Measurements from ENCODE around the gene ROR1.

Gene ROR1

DNA sequence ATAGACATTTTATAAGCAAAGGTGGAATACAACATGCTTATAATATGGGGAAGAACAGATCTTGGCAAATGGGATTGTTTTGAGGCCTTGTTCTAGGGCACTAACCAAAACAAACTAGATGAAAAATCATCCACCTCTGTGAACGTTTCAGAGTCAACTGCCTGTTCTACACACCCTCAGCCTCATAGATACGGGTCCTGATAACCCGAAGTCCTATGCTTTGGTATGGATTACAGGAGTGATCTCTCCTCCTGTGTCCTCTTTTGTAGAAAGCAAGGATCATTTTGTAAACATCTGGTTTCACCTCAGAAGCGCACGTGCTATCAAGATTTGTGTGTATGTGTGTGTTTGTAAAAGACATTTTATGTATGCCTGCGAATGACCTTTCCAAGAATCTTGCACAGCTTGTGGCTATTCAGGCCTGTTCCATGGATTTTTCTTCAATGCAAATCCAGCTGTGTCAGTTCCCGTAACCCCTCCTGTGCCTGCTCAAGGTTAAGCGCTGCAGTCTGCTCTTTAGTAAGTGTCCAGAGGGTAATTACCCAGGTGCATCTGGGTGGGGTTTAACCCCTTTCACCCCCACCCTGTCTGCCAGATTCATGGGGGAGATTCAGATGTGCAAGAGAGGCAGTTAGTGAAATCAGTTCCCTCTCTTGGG is 132.4 kb downstream of the ROR1 start:
- no peak for FAIRE-seq
- DNase-seq (ENCODE audit: low spot score) = no peak

DNA sequence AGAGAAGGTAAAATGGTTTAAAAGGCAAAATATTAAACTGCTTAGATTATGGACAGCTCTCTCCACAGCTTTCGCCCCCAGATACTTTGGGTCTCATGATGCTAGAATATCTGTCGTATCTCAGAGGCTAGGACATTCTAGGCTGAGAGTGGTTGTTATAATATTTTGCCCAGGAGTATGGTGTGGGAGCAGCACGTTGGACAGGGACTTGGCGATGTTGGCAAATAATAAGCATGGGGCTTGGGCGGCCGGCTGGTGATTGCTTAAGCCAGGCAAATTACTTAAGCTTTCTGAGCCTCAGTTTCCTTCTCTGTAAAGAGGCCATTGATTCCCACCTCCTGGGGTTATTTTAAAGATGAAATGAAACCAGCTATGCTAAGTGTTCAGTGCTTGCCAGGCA is 133.2 kb downstream of the ROR1 start:
- DNase-seq (ENCODE audit: low spot score) (no peak), FAIRE-seq (no peak)

DNA sequence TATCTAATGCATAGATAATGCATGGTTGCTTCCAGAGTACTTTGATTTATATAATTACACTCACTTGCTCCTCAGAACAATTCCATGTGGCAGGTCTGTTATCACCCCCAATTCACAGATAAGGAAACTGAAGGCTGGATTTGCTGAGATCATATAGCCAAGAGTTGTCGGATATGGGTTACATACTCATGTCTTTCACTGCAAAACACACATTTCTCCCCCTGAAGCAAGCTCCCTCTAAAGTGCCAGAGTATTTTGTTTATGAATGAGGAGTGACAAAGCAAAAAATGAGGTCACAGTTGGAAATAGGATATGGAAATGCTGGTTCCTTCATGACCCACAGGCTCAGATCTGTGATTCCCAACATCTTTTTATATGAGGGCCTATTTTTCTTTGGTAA is 134.2 kb downstream of the ROR1 start:
- FAIRE-seq (no peak), DNase-seq (ENCODE audit: low spot score) (no peak)

- DNase-seq (ENCODE audit: low spot score) = no peak
Observed at GRCh38 chr1:63909526-63909925, 135.7 kb downstream of the ROR1 start.

DNA sequence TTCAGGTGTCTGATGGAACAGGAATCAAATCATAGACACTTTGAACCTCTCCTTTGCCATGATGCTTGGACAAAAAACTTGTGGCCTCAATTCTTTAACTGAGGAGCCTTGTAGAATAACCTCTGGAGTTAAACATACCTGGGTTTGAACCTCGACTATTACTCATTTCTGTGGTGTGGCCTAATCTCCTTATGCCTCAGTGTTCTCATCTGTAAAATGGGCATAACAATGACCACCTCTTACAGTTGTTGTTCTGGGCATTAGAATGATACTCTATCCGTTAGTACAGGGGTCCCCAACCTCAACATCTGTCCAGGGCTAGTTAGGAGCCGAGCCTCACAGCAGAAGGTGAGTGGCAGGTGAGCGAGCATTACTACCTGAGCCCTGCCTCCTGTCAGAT is 137.2 kb downstream of the ROR1 start:
- FAIRE-seq (no peak), DNase-seq (ENCODE audit: low spot score) (no peak)

More at GRCh38 chr1:63909526-63909925, 135.7 kb downstream of the ROR1 start:
- FAIRE-seq = no peak

DNA sequence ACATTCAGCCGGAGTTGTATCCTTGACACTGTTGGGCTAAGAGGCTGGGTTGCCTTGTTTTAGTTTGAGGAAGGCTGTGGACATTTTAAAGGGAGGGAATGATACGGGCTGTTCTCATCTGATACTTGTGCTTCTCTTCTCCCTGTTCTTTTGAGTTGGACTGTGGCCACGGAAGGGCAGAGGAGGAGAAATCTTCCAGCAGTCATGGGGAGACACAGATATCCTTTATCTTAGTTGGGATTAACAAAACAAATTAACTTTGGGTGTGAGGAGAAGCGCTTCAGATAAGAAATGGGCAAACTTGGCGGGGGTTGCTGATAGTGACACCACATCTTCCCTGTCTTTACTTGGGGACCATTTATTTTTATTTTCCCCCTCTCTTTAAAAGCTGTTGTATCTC is 138.8 kb downstream of the ROR1 start:
- FAIRE-seq (no peak), DNase-seq (ENCODE audit: low spot score) (no peak)

DNA sequence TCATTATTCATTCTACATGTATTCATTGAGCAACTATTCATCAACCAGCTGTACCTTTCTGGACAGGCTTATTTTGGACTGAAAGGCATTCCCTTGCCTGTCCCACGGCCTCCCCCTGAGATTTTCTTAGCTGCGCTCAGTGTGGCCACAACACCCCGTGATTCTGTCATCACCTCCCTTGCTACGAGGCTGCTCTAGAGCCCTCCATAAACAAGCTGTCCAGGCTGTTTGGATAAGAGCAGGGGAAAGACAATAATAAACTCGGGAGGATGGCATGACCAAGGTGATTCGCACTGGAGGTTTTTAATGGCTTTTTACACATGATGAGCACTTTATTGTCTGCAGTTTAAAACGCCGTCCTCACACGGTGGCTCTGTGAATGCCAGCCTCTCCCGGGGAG is 139.7 kb downstream of the ROR1 start:
- no peak for DNase-seq (ENCODE audit: low spot score)
- no peak for FAIRE-seq

DNA sequence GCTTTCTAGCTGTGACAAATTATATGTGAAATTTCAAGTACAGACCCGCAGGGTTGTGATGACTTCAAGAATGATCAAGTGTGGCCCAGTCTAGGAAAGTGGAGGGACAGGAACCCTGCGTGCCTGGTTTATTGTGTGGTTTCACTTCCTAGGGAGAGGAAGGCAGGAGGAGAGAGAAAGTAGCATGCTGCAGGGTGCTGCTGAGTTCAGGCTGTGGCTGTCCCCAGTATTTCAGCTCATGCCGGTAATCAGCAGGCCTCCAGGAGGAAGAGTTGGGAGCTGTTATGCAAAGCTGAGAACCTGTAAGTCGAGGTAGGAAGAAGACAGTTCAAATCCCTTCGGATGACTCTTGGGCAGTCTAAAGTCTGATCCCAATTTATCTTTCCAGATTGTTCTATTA is 140.4 kb downstream of the ROR1 start:
- DNase-seq (ENCODE audit: low spot score) (no peak), FAIRE-seq (no peak)

DNA sequence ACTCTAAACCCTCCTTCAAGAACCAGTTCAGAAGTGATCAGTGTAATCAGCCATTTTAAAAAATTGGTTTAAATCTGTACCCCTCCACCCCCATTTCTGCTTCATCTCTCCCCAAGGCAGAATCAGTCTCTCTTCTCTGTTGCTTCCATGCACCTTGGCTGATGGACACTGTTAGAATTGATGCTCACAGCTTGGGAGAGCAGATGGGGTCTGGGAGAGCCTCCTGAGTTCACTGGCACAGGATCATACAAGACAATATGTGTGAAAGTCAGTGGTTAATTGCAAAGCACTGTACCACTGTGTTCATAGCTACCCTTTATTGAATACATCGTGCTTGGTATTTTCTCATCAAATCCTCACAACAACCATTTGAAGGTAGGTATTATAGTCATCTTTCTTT is 140.9 kb downstream of the ROR1 start:
- FAIRE-seq = peak; percentile 13
- no peak for DNase-seq (ENCODE audit: low spot score)

GRCh38 chr1:63915121-63915520 is 141.3 kb downstream of the ROR1 start:
- FAIRE-seq (no peak), DNase-seq (ENCODE audit: low spot score) (no peak)

DNA sequence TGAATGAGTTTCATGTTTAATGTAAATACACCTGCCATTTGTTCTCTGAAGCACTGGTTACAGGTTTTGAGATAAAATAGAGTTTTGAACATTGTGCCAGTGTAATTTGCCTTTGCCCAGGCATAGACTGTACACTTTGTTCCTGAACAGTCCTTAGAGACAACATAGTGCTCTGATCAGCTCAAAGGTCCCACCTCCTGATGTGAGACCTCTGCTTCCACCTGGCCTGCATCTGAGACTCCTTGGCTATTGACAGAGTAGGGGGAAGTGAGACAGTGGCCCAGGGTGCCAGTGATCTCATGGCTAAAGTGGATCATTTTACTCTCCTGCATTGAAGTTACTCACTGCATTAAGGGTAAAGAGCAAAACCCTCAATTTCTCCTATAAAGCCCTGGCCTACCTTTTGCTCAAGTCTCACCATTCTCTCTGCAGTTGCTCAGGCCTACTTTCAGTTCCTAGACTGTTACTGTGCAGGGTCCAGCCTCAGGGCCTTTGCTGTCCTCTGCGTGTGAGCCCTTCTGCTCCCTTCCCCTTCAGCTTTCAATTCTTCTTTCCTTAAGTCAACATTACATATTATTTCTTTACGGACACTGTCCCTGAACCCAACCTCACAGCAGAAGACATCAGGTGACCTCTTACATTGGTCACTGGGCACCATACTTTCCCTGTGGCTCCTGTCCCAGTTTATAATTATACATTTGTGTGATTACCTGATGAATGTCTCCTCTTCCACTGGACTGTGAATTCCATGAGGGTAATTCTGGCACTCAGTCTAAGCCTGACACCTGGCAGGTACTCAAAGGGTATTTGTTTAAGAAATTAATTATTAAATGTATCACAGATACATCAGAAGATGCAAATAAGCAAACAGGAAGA is 142.9 kb downstream of the ROR1 start:
- DNase-seq (ENCODE audit: low spot score) (no peak), FAIRE-seq (no peak)

DNA sequence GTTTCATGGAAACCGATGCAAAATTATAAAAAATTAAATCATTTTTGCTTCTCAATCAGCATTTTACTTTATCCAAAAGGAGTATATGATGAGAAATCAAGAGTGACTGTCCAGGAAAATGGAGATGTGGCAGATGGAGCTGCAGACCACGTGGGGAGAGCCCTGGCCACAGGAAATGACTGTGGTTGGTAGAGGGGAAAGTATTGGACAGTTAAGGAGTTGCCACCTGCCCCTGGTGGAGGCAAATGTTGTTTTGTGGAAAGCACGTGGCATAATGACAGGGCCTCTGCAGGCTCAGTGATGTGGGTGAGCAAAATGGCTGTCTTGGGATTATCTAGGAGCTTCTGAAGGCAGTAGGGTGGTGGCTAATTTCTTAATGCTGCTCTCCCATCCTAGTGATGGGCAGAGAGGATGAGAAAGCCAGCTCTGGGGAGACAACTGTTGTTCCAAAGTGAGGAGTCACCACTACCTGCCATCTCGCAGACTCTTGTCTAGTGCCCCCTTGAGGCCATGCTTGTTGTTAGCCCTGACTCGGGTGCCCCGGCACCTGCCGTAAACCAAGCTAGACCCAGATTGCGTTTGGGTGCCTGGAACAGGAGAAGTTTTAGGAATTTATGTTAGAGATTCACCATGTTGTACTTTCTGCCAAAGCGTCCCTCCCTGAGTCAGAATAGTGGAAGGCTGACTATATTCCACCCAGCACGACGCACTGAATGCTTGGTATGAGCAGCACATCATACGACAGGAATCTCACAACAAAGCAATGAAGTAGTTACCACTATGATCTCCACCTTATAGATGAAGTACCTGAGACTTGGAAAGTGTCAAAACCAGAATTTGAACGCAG is 144.0 kb downstream of the ROR1 start:
- no peak for DNase-seq (ENCODE audit: low spot score)
- FAIRE-seq = peak; percentile 42

DNA sequence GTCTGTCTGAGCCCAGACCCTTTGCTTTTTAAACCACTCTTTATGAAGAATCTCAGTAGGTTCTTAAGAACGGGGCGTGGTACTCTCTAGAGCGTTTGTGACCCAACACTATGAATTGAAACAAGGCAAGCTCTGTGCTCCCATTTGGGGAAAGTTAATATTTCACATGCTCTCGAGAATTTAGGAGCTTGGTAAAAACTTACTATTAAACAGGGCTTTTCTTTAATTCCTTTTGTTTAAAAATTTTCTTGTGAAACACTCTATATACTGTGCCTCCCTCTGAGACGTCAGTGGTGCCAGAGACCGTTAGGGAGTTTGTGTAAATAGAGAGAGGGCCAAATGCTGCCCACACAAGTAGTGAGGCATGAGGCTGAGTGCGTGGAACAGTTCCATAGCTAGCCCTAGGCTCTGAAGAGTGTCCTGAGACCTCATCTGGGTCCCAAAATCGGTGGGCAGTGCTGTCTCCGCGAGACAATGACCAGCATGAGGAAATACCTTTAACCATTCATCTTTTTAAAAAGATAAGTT is 144.7 kb downstream of the ROR1 start:
- DNase-seq (ENCODE audit: low spot score) (no peak), FAIRE-seq (no peak)

- peak; percentile 58 for DNase-seq (ENCODE audit: low spot score)
- FAIRE-seq = peak; percentile 72
Observed at GRCh38 chr1:63920154-63921117, 146.6 kb downstream of the ROR1 start.

GRCh38 chr1:63921359-63921758 is 147.5 kb downstream of the ROR1 start:
- FAIRE-seq = no peak

DNA sequence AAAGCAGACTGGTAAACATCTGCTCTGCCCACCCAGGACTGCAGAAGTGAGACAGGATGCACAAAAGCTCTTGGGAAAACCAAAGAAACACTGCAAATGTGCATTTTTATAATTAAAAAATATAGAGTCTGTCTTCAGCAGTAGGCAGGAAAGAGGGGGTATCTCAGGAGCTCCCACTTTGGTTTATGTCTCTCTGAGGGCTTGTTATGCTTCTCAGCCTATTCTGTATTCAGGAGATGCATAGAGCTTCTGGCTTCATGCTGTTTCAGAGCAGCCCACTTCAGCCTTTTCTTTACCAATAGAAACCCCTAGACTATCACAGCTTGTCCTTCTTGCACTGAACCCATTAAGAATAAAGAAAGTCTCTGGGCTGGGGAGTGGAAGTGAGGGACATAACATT is 148.0 kb downstream of the ROR1 start:
- DNase-seq (ENCODE audit: low spot score) = no peak

More at GRCh38 chr1:63921359-63921758, 147.5 kb downstream of the ROR1 start:
- no peak for DNase-seq (ENCODE audit: low spot score)

GRCh38 chr1:63922848-63923247 is 149.0 kb downstream of the ROR1 start:
- no peak for DNase-seq (ENCODE audit: low spot score)
- FAIRE-seq = no peak

More for the DNA sequence above, 148.0 kb downstream of the ROR1 start:
- FAIRE-seq = no peak

DNA sequence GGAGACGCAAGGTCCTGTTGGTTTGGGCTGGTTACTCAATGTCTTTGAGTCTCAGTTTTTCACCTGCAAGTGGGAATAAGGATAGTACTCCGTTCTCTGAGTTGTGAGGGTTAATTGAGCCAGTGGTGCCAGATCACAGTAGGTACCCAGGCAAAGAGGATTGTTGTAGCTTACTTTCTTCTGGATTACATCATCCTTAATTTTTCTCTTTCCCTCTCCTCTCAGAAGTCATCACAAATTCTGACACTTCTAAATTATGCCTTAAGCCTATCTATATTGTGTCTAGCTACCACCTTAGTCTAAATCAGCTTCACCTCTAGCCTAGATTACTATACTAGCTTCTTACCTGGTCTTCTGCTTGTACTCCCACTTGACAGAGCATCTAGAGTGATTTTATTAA is 149.5 kb downstream of the ROR1 start:
- DNase-seq (ENCODE audit: low spot score) (no peak), FAIRE-seq (no peak)

GRCh38 chr1:63924600-63924999 is 150.8 kb downstream of the ROR1 start:
- DNase-seq (ENCODE audit: low spot score) (no peak), FAIRE-seq (no peak)
